HG03139 (cell line): ENCODE results near the gene RERE.
"Not testable (repeated sequence)": the region's sequence is repeated elsewhere in the genome, so short reads cannot be mapped to it uniquely, and the experiment has no call there.

Experiments used
- ATAC-seq: cut with Tn5 transposase; IDR thresholded peaks from one replicate; pipeline ENCODE4 v1.9.1; 2021; ENCODE audit not compliant: unreplicated experiment

RERE gene

GRCh38 chr1:8695442-8695841, 122.0 kb downstream of the RERE start:
- ATAC-seq = not testable (repeated sequence)

- no peak for ATAC-seq
Observed at GRCh38 chr1:8693107-8693506, 124.3 kb downstream of the RERE start.

GRCh38 chr1:8691662-8692061, 125.8 kb downstream of the RERE start:
- no peak for ATAC-seq

GRCh38 chr1:8690253-8690525, 127.3 kb downstream of the RERE start:
- ATAC-seq = no peak

GRCh38 chr1:8689431-8690252, 127.8 kb downstream of the RERE start:
- ATAC-seq = no peak

- no peak for ATAC-seq
Observed at GRCh38 chr1:8687538-8687937, 129.9 kb downstream of the RERE start.

- no peak for ATAC-seq
Observed at GRCh38 chr1:8687039-8687438, 130.4 kb downstream of the RERE start.

- ATAC-seq = no peak
Observed at GRCh38 chr1:8685463-8685862, 132.0 kb downstream of the RERE start.

- ATAC-seq = no peak
Observed at GRCh38 chr1:8684590-8684989, 132.8 kb downstream of the RERE start.

GRCh38 chr1:8682573-8682972, 134.9 kb downstream of the RERE start:
- no peak for ATAC-seq

- no peak for ATAC-seq
Observed at GRCh38 chr1:8681911-8682310, 135.5 kb downstream of the RERE start.

- no peak for ATAC-seq
Observed at GRCh38 chr1:8680664-8681650, 136.5 kb downstream of the RERE start.

- no peak for ATAC-seq
Observed at GRCh38 chr1:8679929-8680663, 137.3 kb downstream of the RERE start.

GRCh38 chr1:8679395-8679800, 138.0 kb downstream of the RERE start:
- no peak for ATAC-seq

- no peak for ATAC-seq
Observed at GRCh38 chr1:8678673-8679394, 138.6 kb downstream of the RERE start.

GRCh38 chr1:8677782-8678181, 139.7 kb downstream of the RERE start:
- ATAC-seq = no peak

GRCh38 chr1:8676813-8677212, 140.6 kb downstream of the RERE start:
- no peak for ATAC-seq

- no peak for ATAC-seq
Observed at GRCh38 chr1:8676072-8676471, 141.4 kb downstream of the RERE start.

GRCh38 chr1:8674912-8675311, 142.5 kb downstream of the RERE start:
- no peak for ATAC-seq

GRCh38 chr1:8674481-8674880, 143.0 kb downstream of the RERE start:
- no peak for ATAC-seq
